NCI-H2029 treated with DMSO at 0.1 percent for 48 hours (cell line): ENCODE results near the gene UBE2M.

Experiments
- DNase-seq: peaks from one replicate; lab custom pipeline; 2025; lab: John Stamatoyannopoulos, UW

UBE2M gene

GRCh38 chr19:58570770-58571574 lies 12.6 kb upstream of the UBE2M start:
- no peak for DNase-seq

DNA sequence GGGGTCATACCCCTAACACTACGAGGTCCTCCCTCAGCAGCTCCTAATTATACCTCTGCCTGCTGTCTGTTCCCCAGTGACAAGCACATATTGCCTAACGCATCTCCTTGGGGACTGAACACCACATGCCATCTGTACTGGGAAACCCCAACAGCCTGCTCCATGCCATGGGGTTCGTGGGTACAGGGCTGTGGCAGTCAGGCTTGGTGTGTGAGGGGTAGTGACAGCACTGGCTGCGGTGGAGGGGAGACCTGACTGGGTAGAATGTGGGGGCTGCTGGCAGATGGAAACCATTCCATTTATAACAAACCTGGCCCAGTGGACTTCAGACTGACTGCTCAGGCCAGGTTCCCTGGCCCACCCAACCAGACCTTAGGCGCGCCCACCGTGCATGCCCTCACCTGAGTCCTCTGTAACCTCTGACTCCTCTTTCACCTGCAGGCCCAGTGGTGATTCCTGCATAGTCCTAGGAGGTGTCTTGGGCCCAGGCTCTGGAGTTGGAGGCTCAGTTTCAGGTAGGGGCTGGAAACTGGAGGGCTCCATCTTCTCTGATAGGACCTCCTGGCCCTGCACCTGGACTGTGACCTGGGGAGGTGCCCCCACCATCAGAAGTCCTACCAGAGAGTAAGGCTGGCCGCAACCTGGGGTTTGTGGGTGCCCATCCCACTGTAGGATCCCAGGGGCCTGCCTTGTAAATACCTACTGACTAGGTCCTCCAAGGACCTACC lies 11.7 kb upstream of the UBE2M start:
- DNase-seq = no peak

DNA sequence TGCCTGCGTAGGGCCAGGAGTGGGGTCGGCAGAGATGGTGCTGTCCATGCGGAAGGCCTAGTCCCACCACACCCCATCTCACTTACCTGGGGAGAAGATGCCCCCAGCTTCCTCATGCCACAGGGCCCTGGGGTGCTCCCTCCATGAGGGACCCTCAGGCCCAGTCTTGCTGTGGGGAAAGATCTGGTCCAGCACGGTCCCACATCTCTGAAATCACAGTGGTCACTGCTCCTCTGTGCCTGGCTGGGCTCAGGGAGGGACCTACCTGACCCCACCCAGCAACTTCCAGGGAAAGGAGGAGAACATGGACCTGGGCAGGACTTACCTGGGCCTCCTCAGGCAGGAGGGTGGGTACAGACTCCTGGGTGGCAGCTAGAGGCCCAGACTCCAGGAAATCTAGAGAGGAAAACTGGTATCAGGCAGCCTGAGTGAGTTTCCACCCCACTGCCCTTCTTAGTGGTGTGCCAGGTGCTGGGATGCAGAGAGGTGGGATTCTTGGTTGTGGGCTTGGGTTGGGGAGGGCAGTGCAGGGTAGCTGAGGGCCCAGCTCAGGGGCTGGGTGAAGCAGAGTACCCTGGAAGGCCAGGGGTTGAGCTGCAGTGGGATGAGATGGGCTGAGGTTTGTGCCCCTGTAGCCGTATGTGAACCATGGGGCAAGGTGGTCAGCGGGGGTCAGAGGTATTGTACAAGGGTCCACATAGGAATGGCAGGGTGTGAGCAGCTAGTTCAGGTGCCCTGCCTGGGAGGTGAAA lies 11.0 kb upstream of the UBE2M start:
- no peak for DNase-seq

DNA sequence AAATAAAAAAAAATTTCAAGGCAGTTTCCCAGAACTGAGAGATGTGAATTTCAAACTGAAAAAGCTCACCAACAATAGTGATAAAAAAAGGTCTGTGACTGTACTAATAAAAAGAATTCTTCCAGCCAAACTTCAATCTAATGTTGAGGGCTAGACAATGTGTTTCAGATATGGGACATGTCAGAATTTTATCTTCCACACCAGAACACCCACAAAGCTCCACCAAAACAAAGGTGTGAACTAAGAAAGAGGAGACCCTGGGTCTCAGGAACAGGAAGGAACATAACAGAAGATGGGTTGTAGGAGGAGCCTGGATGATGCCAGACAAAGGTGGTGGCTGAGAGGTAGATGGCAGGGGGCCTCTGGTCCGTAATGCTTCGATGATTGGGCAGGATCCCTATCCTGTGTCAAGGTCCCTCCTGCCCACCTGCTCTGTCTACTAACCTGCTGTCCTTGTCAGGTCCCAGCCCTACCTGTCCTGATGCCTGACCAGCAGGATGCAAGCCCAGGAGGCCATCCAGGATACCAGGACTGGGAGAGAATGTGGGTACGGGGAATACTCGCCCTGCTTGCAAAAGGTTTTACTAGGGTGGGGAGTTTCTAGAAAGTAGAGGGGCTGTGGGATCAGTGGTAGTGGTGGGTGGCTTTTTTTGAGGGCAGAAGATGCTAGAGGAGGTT lies 10.2 kb upstream of the UBE2M start:
- DNase-seq = no peak

GRCh38 chr19:58566989-58567388 lies 8.6 kb upstream of the UBE2M start:
- DNase-seq = no peak

- no peak for DNase-seq
Observed at GRCh38 chr19:58563823-58564222, 5.4 kb upstream of the UBE2M start.

DNA sequence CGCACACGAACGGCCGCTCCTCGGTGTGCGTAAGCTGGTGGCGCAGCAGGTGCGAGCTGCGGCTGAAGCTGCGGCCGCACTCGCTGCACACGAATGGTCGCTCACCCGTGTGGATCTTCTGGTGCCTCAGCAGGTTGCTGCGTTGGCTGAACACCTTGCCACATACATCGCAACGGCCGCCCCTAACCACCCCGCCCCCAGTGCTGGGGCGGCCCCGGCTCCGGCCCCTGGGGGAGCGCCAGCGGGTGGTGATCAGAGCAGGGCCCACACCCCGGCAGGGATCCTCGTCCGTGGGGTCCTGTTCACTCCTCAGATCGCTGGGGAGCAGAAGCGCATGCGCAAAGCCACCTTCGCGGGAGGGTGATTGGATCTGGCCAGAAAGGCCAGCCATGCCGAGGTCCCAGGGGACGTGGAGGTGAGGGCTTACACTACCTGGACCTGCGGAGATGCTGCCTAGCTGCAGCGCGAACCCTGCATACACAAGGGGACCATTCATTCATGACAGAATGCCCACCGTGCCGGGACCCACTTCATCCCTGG lies 4.7 kb upstream of the UBE2M start:
- no peak for DNase-seq

GRCh38 chr19:58562122-58563033 lies 4.0 kb upstream of the UBE2M start:
- DNase-seq = no peak

DNA sequence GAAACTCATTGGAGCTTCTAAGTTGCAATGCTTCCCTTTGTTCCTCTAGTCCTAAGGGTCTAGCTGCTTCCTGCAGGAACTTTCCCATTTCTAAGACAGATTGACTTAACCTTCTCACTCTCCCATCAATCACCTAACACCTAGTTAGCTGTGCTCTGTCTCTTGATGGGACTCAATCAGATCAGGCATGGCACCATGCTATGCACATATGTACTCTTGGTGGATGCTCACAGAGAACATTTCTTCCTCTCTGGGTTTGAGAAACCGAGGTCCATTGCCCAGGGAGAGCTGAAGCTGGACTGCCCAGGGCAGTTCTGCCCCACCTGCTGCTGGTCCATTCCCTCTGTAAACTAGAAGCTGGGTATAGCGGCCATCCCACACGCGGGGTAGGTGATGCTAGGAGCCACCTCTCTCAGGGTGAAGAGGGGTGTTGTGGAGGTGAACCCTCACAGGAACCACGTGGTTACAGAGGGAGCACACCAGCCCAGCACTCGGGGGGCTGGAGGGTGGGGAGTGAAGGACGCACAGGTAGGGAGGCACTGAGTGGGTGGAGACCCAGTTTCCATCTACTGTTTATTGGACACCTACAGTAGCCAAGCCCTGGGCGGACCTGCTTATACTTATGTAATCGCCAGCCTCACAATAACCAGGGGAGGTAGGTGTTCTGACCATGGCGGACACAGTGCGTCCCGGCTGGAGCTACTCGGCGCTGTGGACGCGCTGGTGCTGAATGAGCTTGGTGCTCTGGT lies 3.1 kb upstream of the UBE2M start:
- DNase-seq = no peak

DNA sequence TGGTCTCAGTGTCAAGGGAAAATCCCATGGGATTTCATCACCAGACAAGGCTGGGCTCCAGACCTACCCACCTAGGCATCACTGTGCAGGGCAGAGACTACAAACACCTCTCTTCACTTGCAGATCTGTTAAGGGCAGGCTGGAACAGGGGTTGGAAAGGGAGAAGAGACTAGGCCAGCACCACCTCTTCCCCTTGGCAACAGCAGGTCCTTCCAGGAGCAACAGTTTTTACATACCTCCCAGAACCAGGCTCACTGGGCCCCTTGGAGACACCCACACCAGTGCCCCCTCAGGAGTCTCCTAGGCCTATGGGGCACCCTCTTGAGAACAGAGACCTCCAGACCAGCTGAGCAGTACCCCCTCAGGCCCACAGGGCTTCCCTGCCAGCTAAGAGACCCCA lies 2.5 kb upstream of the UBE2M start:
- no peak for DNase-seq

GRCh38 chr19:58560007-58560887 lies 1.8 kb upstream of the UBE2M start:
- no peak for DNase-seq

- DNase-seq = no peak
Observed at GRCh38 chr19:58559275-58560006, 1.0 kb upstream of the UBE2M start.

- DNase-seq = no peak
Observed at GRCh38 chr19:58558623-58559274, 338 bp upstream of the UBE2M start.

DNA sequence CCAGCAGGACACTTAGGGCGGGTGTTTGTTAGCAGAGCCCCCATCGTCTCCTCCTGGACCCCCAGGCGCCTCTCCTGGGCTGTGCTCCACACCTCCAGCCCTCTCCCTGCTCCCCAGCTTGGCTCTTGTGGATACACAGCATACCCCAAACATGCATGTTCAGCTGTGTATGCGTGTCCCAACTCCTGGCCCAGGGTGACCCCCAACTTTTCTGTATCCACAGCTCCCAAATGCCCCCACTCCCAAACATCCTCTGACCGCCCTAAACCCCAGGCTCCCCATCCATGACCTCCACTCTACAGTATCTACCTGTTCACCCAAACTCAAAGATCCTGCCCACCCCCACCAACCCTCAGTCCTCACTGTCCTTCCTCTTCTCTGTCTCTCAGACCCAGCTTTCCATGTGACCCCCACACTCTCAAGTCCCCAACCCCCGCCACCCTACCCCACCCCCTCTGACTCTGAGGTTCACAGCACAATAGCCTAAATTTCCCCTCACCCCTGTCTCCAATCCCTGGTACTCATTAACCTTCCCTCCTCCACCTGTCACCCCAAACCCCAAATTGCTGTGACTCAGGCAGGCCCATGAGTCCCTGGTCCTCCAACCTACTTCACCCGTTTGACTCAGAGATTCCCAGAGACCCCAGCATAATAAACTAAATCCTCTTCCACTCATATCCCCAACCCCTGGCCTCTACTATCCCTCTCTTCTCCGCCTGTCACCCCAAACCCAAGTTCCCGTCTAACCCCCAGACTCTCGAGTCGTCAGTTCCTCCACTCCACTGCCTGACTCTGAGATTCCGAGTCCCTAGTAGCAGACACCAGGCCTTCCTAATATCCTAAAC lies 968 bp downstream of the UBE2M start:
- no peak for DNase-seq

GRCh38 chr19:58556622-58557220 lies 1.7 kb downstream of the UBE2M start:
- DNase-seq = no peak

DNA sequence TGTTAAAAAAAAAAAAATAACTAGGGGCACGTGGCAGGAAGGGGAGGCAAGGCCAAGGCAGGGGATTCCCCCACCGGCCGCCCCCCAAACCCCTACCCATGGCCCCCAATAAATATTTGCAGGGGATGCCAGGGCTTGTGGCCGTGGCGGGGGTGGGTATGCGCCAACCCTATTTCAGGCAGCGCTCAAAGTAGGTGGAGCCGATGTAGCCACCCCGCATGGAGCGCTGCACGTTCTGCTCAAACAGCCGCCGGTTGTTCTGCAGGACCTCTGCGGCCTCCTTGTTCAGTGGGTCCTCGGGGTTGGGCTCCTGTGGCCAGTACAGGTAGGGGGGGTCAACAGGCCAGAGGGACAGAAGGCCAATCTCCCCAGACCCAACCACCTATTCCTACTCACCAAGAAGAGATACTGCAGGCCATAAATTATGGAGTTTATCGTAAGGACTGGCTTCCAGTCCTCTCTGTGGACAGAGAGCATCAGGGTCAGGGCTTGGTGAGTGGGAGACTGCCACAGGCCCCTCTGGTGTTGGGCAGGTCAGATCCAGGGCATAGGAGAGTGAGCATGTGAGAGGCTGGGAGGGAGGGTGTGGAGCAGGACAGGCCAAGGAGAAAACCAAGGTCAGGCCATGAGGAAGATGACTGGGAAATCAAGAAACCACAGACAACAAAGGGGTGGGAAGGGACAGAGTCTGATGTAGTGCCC lies 2.3 kb downstream of the UBE2M start:
- no peak for DNase-seq
